Measurements from ENCODE around the gene C7orf25.
A peak's percentile ranks its signal among the peaks of the same experiment; 100 is the strongest.

GRCh38 chr7:42940985-42941847 lies 29.3 kb upstream of the C7orf25 start:
- TF ChIP-seq ZBTB7A (IDR thresholded peaks at IDR 0.05; ENCODE audit: low read depth), result no peak
- no peak for TF ChIP-seq TAF1 (IDR thresholded peaks at IDR 0.05; ENCODE audit: low read depth)
- no peak for TF ChIP-seq CREB1 (IDR thresholded peaks at IDR 0.05; ENCODE audit: low read depth)
- peak; percentile 92 for TF ChIP-seq RAD21 (IDR thresholded peaks at IDR 0.05; ENCODE audit: low read depth)
- TF ChIP-seq TEAD4 (IDR thresholded peaks at IDR 0.05), result no peak
- TF ChIP-seq, protein P1, sequence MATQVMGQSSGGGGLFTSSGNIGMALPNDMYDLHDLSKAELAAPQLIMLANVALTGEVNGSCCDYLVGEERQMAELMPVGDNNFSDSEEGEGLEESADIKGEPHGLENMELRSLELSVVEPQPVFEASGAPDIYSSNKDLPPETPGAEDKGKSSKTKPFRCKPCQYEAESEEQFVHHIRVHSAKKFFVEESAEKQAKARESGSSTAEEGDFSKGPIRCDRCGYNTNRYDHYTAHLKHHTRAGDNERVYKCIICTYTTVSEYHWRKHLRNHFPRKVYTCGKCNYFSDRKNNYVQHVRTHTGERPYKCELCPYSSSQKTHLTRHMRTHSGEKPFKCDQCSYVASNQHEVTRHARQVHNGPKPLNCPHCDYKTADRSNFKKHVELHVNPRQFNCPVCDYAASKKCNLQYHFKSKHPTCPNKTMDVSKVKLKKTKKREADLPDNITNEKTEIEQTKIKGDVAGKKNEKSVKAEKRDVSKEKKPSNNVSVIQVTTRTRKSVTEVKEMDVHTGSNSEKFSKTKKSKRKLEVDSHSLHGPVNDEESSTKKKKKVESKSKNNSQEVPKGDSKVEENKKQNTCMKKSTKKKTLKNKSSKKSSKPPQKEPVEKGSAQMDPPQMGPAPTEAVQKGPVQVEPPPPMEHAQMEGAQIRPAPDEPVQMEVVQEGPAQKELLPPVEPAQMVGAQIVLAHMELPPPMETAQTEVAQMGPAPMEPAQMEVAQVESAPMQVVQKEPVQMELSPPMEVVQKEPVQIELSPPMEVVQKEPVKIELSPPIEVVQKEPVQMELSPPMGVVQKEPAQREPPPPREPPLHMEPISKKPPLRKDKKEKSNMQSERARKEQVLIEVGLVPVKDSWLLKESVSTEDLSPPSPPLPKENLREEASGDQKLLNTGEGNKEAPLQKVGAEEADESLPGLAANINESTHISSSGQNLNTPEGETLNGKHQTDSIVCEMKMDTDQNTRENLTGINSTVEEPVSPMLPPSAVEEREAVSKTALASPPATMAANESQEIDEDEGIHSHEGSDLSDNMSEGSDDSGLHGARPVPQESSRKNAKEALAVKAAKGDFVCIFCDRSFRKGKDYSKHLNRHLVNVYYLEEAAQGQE (IDR thresholded peaks at IDR 0.05; ENCODE audit: low read depth), result no peak
- TF ChIP-seq TCF12 (IDR thresholded peaks at IDR 0.05; ENCODE audit: low read depth), result no peak
- TF ChIP-seq EP300 (IDR thresholded peaks at IDR 0.05; ENCODE audit: borderline replicate concordance), result no peak
- TF ChIP-seq YY1 (IDR thresholded peaks at IDR 0.05; ENCODE audit: low read depth), result no peak
- TF ChIP-seq CEBPB (IDR thresholded peaks at IDR 0.05), result no peak
- no peak for TF ChIP-seq EGR1 (IDR thresholded peaks at IDR 0.05)
- TF ChIP-seq, protein P2, sequence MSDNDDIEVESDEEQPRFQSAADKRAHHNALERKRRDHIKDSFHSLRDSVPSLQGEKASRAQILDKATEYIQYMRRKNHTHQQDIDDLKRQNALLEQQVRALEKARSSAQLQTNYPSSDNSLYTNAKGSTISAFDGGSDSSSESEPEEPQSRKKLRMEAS (IDR thresholded peaks at IDR 0.05), result no peak

Measured in Ishikawa (cell line).